Spleen (tissue), 11 donors: Measurements from ENCODE around the gene ARMC9. TPM values are rescaled to one million over a fixed set of nuclear protein-coding genes. Genes with fewer than 3 reads are reported as not detected.

Experiments
- DNase-seq: peaks from one replicate; pipeline ENCODE4 v3.0.0-alpha.2; 2020
- H3K27ac ChIP-seq, 8 donors: fragments of 200-600 bp; sonication (generic) in 7 of 8; 1 replicate in 4 of 8; 2 replicates in 4 of 8; pipeline versions ENCODE4 v1.5.0 to v1.8.0; 2016 to 2021; ENCODE audit warnings: inconsistent platforms in 4 of 8, mild to moderate bottlenecking in 4 of 8, moderate library complexity in 1 of 8
- H3K27me3 ChIP-seq, 7 donors: fragments of 200-600 bp; sonication (generic) in 6 of 7; replicated peaks in 1 of 7; 1 replicate in 4 of 7; 2 replicates in 3 of 7; pipeline versions ENCODE4 v1.5.0 to v1.8.0; 2016 to 2021; ENCODE audit warnings: inconsistent platforms in 3 of 7, mild to moderate bottlenecking in 1 of 7
- H3K36me3 ChIP-seq, 6 donors: fragments of 200-600 bp; sonication (generic) in 5 of 6; 1 replicate in 4 of 6; 2 replicates in 2 of 6; pipeline versions ENCODE4 v1.5.0 to v1.8.0; 2016 to 2021; ENCODE audit warnings: inconsistent platforms in 2 of 6
- H3K4me1 ChIP-seq, 6 donors: fragments of 200-600 bp; sonication (generic) in 5 of 6; 1 replicate in 3 of 6; 2 replicates in 3 of 6; pipeline versions ENCODE4 v1.5.0 to v1.8.0; 2016 to 2021; ENCODE audit warnings: inconsistent platforms in 3 of 6
- H3K4me3 ChIP-seq, 8 donors: fragments of 200-600 bp; sonication (generic) in 7 of 8; 1 replicate in 4 of 8; 2 replicates in 4 of 8; pipeline versions ENCODE4 v1.5.0 to v1.8.0; 2016 to 2021; ENCODE audit warnings: inconsistent platforms in 4 of 8, mild to moderate bottlenecking in 4 of 8, moderate library complexity in 2 of 8
- H3K9me3 ChIP-seq, 8 donors: fragments of 200-600 bp; sonication (generic) in 7 of 8; 1 replicate in 4 of 8; 2 replicates in 4 of 8; pipeline versions ENCODE4 v1.5.0 to v1.8.0; 2016 to 2021; ENCODE audit warnings: inconsistent platforms in 4 of 8
- CTCF ChIP-seq, 11 experiments: fragments of 200-600 bp in 7 of 11; fragments of 450-650 bp in 4 of 11; sonication (generic) in 4 of 11; IDR thresholded peaks in 8 of 11; conservative IDR thresholded peaks in 3 of 11; 1 replicate in 7 of 11; 2 replicates in 4 of 11; pipeline versions ENCODE4 v1.4.0 to v1.8.0; 2016 to 2021; ENCODE audit warnings: antibody characterized with exemption in 11 of 11, inconsistent platforms in 4 of 11, mild to moderate bottlenecking in 1 of 11
- POLR2A ChIP-seq, 3 donors: fragments of 450-650 bp; IDR thresholded peaks; one replicate each; pipeline ENCODE4 v1.5.1; 2017; ENCODE audit warnings: antibody characterized with exemption in 3 of 3, mild to moderate bottlenecking in 1 of 3
- POLR2AphosphoS5 ChIP-seq, 3 donors: sonication (generic); formaldehyde crosslinking; IDR thresholded peaks; one replicate each; pipeline ENCODE4 v1.5.1; 2017; ENCODE audit warnings: antibody characterized with exemption in 3 of 3
- WGBS, 5 donors: extraction: QIAGEN DNeasy Blood & Tissue Kit in 3 of 5; methylation state at CpG; one replicate each; pipeline versions ENCODE4 v1.1.5 to v1.1.7; 2013 to 2018; 5-methylcytosine and 5-hydroxymethylcytosine counted together
- intact Hi-C: fragments of 100-400 bp; cut with DNase I; formaldehyde crosslinking; loops from one replicate; pipeline ENCODE4 v1.15.0; 2023; ENCODE audit warnings: low total_unique reads
- polyA plus RNA-seq, 3 donors: library from polyadenylated mRNA; stranded (reverse); fragments of 200-250 nt; gene quantifications; one replicate each; pipeline ENCODE4 v1.2.1, GENCODE V29; 2013
- total RNA-seq, 7 donors: library from RNA; depleted of rRNA in 3 of 7; stranded (reverse); fragments of >200 nt in 3 of 7; fragmentation: NEBNext Ultra II Directional in 4 of 7; extraction: Animal tissue kit (Norgen Biotek cat#: 25700) in 4 of 7; gene quantifications; one replicate each; pipeline versions ENCODE4 v1.1.0 to v1.2.1, GENCODE V29; 2016 to 2021
- donor health status: healthy with polysubstance abuse.
- donor health status: DM: no; HTN: no; CAD: no; lungs with moderate emphysema.
- donor health status: DM: no; HTN: no; CAD: no.
- donor health status: Bipolar disorder and iron deficiency.
- donor health status: healthy.
- donor health status: DM: no; HTN: no; CAD: no.
- donor health status: DM: yes; HTN: yes; CAD: no.

The ARMC9 gene
- total and polyA plus RNA-seq, 10 donors: 0.83 to 8.9 (median 4.7) TPM

DNA sequence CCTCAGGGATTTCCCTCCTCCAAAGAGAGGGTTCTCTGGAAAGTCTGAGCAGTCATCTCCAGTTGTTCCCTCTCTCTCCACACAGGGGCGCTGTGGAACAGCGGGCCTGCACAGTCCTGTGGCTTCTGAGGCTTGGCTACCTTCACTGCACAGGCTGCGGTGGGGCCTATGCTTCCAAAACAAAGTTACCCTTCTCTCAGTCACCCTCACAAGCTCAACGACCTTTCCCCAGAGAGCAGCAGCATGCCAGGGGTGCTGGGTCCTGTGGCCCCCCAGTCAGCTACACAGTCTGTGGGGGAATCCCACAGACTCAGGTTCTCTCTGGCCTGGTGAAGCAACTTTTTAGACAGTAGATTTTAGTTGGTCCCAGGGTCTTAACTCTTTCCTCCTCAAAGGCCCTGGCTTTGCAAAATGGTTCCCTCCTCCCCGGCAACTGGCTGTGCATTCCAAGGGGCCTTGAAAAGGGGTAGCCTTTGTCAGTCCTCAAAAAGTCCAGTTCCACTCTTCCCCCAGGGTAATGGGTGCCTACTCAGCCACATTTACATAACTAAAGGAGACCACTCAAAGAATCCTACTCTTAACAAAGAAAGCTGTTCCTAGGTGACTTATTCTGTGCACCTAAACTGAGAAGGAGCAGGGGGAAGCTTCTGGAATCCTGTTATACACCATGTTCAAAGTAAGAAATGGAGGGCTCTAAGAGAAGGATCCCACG, 212.0 kb downstream of the ARMC9 start:
- TF ChIP-seq POLR2A (IDR thresholded peaks at IDR 0.05): no peak
- no peak for TF ChIP-seq CTCF (IDR thresholded peaks at IDR 0.05 in 8 of 11, conservative IDR thresholded peaks at IDR 0.05 in 3 of 11)
- TF ChIP-seq POLR2AphosphoS5 (IDR thresholded peaks at IDR 0.05): no peak
- Histone ChIP-seq H3K4me3 (no peak overlapping the region), H3K9me3 (peaks cover 0 to 12% (median 8%) of the 10 kb centered on the region in 8 donors), H3K4me1 (peaks cover 6 to 34% (median 28%) of the 10 kb centered on the region in 6 donors), H3K36me3 (no peaks in the 10 kb centered on the region), H3K27me3 (peaks cover 0 to 24% (median 5%) of the 10 kb centered on the region in 7 donors), H3K27ac (no peak overlapping the region)
- DNase-seq: no peak
- intact Hi-C loops: loop anchor here (5.0 kb wide), 3 partner anchors 113 to 303 kb away; no protein-coding TSS in a partner anchor
- WGBS, 5 donors: 80 to 91% (median 88%) methylated on average over 6 of the region's 6 CpGs

GRCh38 chr2:231411237-231411636, 212.8 kb downstream of the ARMC9 start:
- intact Hi-C loops: loop anchor here (5.0 kb wide), 3 partner anchors 114 to 304 kb away; no protein-coding TSS in a partner anchor
- peaks cover 0 to 12% (median 8%) of the 10 kb centered on the region in 8 donors for H3K9me3 ChIP-seq
- H3K4me1 ChIP-seq: peaks cover 2 to 26% (median 20%) of the 10 kb centered on the region in 6 donors
- 70 to 79% (median 75%) methylated on average over 3 of the region's 3 CpGs for WGBS, 5 donors
- no peaks in the 10 kb centered on the region for H3K36me3 ChIP-seq
- H3K27ac ChIP-seq: no peak overlapping the region
- TF ChIP-seq CTCF (IDR thresholded peaks at IDR 0.05 in 8 of 11, conservative IDR thresholded peaks at IDR 0.05 in 3 of 11) (no peak), POLR2AphosphoS5 (IDR thresholded peaks at IDR 0.05) (no peak), POLR2A (IDR thresholded peaks at IDR 0.05) (no peak)
- peak overlapping the region in 1 of 8 donors; percentile 46 for H3K4me3 ChIP-seq
- H3K27me3 ChIP-seq: peaks cover 0 to 24% (median 5%) of the 10 kb centered on the region in 7 donors
- DNase-seq: no peak

DNA sequence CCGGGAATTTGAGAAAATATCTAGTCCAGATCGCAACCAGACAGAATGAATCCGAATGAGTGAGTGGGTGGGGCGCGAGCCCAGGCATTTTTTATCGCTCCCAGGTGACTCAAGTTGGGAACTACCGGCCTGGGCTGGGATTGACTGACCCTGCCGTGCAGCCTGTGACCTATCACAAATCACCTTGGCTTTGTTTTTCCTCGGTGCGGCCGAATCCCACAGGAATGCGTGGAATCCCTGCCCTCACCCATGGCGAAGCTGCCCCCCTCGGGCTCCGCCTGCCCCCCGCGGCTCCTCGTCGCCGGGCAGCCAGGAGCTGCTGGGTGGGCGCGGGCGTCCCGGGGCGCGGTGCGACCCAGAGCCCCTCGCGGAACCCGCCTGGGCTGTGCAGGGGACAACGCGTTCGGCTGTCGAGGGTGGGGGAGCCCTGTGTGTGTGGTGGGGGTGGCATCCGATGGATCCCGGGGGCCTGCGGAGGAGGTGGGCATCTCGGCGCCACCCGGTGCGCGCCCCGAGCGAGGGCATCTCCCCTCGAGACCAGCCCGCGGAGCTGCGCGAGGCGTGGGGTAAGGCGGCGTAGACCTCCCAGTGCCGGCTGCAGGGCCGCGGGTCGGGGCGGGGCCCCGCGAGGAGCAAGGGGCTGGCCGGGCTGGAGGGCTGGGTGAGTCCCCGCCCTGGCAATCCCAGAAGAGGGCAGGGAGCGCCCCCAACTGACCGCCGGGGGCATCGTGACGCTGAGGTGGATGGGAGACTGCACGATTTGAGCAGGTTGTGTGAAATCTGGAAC, 213.6 kb downstream of the ARMC9 start:
- Histone ChIP-seq H3K36me3 (no peaks in the 10 kb centered on the region), H3K27me3 (peaks cover 0 to 24% (median 5%) of the 10 kb centered on the region in 7 donors), H3K9me3 (peaks cover 0 to 12% (median 8%) of the 10 kb centered on the region in 8 donors), H3K4me1 (peaks cover 0 to 18% (median 15%) of the 10 kb centered on the region in 6 donors), H3K4me3 (peak overlapping the region; percentile 30 to 77 (median 48)), H3K27ac (peak overlapping the region in 1 of 8 donors; percentile 42)
- no peak for TF ChIP-seq POLR2A (IDR thresholded peaks at IDR 0.05)
- peak; percentile 72 to 91 (median 87) for TF ChIP-seq CTCF (IDR thresholded peaks at IDR 0.05 in 8 of 11, conservative IDR thresholded peaks at IDR 0.05 in 3 of 11)
- peak in 2 of 3 donors; percentile 60 to 68 for TF ChIP-seq POLR2AphosphoS5 (IDR thresholded peaks at IDR 0.05)
- intact Hi-C loops: loop anchor here (5.0 kb wide), 3 partner anchors 115 to 305 kb away; no protein-coding TSS in a partner anchor
- DNase-seq: peak; percentile 94
- WGBS, 5 donors: 3 to 13% (median 5%) methylated on average over 11 to 67 of the region's 67 CpGs
